ENCODE measurements around the gene MCTS1. TPM values are rescaled to one million over a fixed set of nuclear protein-coding genes. Genes with fewer than 3 reads are reported as not detected.

The MCTS1 gene
- total RNA-seq, 1 experiment from 2014 or later, result 110 TPM

DNA sequence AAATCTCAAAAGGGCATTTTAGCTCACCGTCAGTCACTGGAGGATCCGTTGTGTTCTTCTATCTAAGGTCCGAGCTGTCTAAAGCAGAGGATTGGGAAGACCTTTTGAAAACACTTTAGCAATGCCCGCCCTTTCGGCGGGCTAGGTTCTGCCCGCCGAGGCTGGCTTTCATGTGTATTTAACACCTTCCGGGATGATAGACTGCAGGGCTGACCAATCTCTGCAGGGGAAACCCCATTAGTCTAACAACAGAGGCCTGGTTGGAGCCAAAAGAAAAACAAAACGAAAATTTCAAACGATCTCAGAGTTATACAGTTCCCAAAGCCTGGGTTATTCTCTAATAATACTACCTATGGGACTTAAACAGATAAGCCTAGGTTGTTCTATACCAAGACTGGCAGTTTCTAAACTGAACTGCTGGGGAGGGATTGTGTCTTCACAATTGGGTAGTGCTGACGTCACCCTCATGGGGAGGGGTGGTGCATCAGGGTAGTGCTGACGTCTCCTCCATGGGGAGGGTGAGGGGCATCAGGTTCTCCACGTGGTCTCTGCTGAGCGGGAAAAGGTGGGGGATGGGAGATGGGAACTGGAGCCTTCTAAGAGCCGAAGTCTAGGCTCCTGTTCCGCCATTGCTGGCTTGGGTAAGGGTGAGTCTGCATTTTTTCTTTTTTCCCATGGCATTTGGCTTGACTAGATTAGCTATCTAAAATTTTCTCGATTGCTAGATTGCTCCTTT, 28.4 kb upstream of the MCTS1 start:
- Histone ChIP-seq H3K27me3 (ENCODE audit: control insufficient read depth, insufficient read depth, low read length) (no peaks in the 10 kb centered on the region), H3K36me3 (ENCODE audit: control insufficient read depth, insufficient read depth, low read length) (no peaks in the 10 kb centered on the region), H3K4me1 (ENCODE audit: control insufficient read depth, insufficient read depth, low read length) (no peaks in the 10 kb centered on the region), H3K9me3 (ENCODE audit: control insufficient read depth, insufficient read depth, low read depth, low read length) (no peaks in the 10 kb centered on the region), H3K27ac (ENCODE audit: low read length) (no peak overlapping the region), H3K4me3 (ENCODE audit: low read depth in 2 of 2, low read length in 2 of 2) (no peak overlapping the region)
- POLR2A ChIA-PET, result interaction anchor here (0.6 kb wide), 1 partner anchor 157 kb away, joined by 9 read pairs; no protein-coding TSS in a partner anchor
- DNase-seq (ENCODE audit: low read depth, low spot score) (no peak), ATAC-seq (no peak)
- in situ Hi-C loops (cut with HindIII; ENCODE audit: low pct_unique_long_range_greater_than_20kb, low sequenced_read_pairs) (no loop called here), intact Hi-C loops (cut with micrococcal nuclease; ENCODE audit: unreplicated experiment) (no loop called here)
- no TSS peak for BruUV-seq (replicated peaks)
- TF ChIP-seq POLR2AphosphoS5 (IDR thresholded peaks at IDR 0.05; ENCODE audit: low read depth, low read length) (no peak), TCF7L2 (IDR thresholded peaks at IDR 0.05; ENCODE audit: low read depth, low read length) (no peak), SIN3A (IDR thresholded peaks at IDR 0.05; ENCODE audit: borderline replicate concordance, insufficient read depth, low read depth, low read length) (no peak)
- TF ChIP-seq, protein P1, sequence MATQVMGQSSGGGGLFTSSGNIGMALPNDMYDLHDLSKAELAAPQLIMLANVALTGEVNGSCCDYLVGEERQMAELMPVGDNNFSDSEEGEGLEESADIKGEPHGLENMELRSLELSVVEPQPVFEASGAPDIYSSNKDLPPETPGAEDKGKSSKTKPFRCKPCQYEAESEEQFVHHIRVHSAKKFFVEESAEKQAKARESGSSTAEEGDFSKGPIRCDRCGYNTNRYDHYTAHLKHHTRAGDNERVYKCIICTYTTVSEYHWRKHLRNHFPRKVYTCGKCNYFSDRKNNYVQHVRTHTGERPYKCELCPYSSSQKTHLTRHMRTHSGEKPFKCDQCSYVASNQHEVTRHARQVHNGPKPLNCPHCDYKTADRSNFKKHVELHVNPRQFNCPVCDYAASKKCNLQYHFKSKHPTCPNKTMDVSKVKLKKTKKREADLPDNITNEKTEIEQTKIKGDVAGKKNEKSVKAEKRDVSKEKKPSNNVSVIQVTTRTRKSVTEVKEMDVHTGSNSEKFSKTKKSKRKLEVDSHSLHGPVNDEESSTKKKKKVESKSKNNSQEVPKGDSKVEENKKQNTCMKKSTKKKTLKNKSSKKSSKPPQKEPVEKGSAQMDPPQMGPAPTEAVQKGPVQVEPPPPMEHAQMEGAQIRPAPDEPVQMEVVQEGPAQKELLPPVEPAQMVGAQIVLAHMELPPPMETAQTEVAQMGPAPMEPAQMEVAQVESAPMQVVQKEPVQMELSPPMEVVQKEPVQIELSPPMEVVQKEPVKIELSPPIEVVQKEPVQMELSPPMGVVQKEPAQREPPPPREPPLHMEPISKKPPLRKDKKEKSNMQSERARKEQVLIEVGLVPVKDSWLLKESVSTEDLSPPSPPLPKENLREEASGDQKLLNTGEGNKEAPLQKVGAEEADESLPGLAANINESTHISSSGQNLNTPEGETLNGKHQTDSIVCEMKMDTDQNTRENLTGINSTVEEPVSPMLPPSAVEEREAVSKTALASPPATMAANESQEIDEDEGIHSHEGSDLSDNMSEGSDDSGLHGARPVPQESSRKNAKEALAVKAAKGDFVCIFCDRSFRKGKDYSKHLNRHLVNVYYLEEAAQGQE (IDR thresholded peaks at IDR 0.05; ENCODE audit: insufficient read depth in 1 of 2, low read depth in 2 of 2, low read length in 1 of 2), result no peak
- TF ChIP-seq, protein P2, sequence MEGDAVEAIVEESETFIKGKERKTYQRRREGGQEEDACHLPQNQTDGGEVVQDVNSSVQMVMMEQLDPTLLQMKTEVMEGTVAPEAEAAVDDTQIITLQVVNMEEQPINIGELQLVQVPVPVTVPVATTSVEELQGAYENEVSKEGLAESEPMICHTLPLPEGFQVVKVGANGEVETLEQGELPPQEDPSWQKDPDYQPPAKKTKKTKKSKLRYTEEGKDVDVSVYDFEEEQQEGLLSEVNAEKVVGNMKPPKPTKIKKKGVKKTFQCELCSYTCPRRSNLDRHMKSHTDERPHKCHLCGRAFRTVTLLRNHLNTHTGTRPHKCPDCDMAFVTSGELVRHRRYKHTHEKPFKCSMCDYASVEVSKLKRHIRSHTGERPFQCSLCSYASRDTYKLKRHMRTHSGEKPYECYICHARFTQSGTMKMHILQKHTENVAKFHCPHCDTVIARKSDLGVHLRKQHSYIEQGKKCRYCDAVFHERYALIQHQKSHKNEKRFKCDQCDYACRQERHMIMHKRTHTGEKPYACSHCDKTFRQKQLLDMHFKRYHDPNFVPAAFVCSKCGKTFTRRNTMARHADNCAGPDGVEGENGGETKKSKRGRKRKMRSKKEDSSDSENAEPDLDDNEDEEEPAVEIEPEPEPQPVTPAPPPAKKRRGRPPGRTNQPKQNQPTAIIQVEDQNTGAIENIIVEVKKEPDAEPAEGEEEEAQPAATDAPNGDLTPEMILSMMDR (IDR thresholded peaks at IDR 0.05), result no peak
- CTCF ChIA-PET, result no interaction called here

DNA sequence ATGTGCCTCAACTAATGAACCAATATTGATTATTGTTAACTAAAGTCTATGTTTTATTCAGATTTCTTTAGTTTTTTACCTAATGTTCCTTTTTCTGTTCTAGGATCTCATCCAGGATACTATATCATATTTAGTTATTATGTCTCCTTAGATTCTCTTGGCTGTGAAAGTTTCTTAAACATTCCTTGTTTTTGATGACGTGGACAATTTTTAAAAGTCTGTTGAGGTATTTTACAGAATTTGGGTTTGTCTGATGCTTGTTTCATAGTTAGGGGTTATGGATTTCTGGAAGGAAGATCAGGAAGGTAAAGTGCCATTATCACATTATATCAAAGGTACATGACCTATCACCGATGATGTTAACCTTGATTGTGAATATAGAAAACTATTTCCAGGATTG, 18.2 kb upstream of the MCTS1 start:
- Histone ChIP-seq H3K4me1 (ENCODE audit: control insufficient read depth, insufficient read depth, low read length) (no peaks in the 10 kb centered on the region), H3K27ac (ENCODE audit: low read length) (no peak overlapping the region), H3K27me3 (ENCODE audit: control insufficient read depth, insufficient read depth, low read length) (no peaks in the 10 kb centered on the region), H3K36me3 (ENCODE audit: control insufficient read depth, insufficient read depth, low read length) (no peaks in the 10 kb centered on the region), H3K4me3 (ENCODE audit: low read depth in 2 of 2, low read length in 2 of 2) (no peak overlapping the region), H3K9me3 (ENCODE audit: control insufficient read depth, insufficient read depth, low read depth, low read length) (no peaks in the 10 kb centered on the region)
- ChIA-PET POLR2A (no interaction called here), CTCF (no interaction called here)
- no peak for DNase-seq (ENCODE audit: low read depth, low spot score)
- intact Hi-C loops (cut with micrococcal nuclease; ENCODE audit: unreplicated experiment), result no loop called here
- BruUV-seq (replicated peaks), result no TSS peak
- TF ChIP-seq, protein P1 (IDR thresholded peaks at IDR 0.05; ENCODE audit: insufficient read depth in 1 of 2, low read depth in 2 of 2, low read length in 1 of 2), result no peak
- no peak for TF ChIP-seq TCF7L2 (IDR thresholded peaks at IDR 0.05; ENCODE audit: low read depth, low read length)
- TF ChIP-seq, protein P2 (IDR thresholded peaks at IDR 0.05), result no peak
- no peak for TF ChIP-seq POLR2AphosphoS5 (IDR thresholded peaks at IDR 0.05; ENCODE audit: low read depth, low read length)
- no peak for TF ChIP-seq SIN3A (IDR thresholded peaks at IDR 0.05; ENCODE audit: borderline replicate concordance, insufficient read depth, low read depth, low read length)
- in situ Hi-C loops (cut with HindIII; ENCODE audit: low pct_unique_long_range_greater_than_20kb, low sequenced_read_pairs), result no loop called here
- ATAC-seq, result no peak

Measured in Panc1 (cell line).